Measurements from ENCODE around the gene CHMP3.
"Not testable (repeated sequence)": the region's sequence is repeated elsewhere in the genome, so short reads cannot be mapped to it uniquely, and the experiment has no call there.

CHMP3 gene

GRCh38 chr2:86499326-86499725 is 63.9 kb downstream of the CHMP3 start:
- Histone ChIP-seq H3K4me2 (no peak overlapping the region), H3K27me3 (no peaks in the 10 kb centered on the region), H3K27ac (no peak overlapping the region), H3K9ac (no peak overlapping the region), H3K4me1 (peaks cover 0 to 3% (median 0%) of the 10 kb centered on the region in 10 experiments; a peak in 1 of 20 replicates), H3K36me3 (peaks cover 92 to 100% (median 98%) of the 10 kb centered on the region in 11 experiments), H3K4me3 (peak overlapping the region in 2 of 10 experiments; percentile 18 to 21; a peak in 2 of 20 replicates), H4K20me1 (peaks cover 0 to 28% (median 0%) of the 10 kb centered on the region in 11 experiments; a peak in 3 of 22 replicates), H3K9me3 (replicated peaks in 1 of 11) (peaks cover 37 to 71% (median 58%) of the 10 kb centered on the region in 11 experiments)
- no peak for TF ChIP-seq Cebpa-rat (IDR thresholded peaks at IDR 0.05)

- Histone ChIP-seq H3K4me2 (no peak overlapping the region), H3K27me3 (no peaks in the 10 kb centered on the region), H4K20me1 (peaks cover 0 to 35% (median 0%) of the 10 kb centered on the region in 11 experiments; a peak in 3 of 22 replicates), H3K4me1 (peaks cover 0 to 3% (median 0%) of the 10 kb centered on the region in 10 experiments; a peak in 1 of 20 replicates), H3K9me3 (replicated peaks in 1 of 11) (peaks cover 37 to 69% (median 58%) of the 10 kb centered on the region in 11 experiments), H3K9ac (no peak overlapping the region), H3K36me3 (peaks cover 92 to 100% (median 98%) of the 10 kb centered on the region in 11 experiments), H3K27ac (no peak overlapping the region), H3K4me3 (no peak overlapping the region)
- no peak for TF ChIP-seq Cebpa-rat (IDR thresholded peaks at IDR 0.05)
These were observed 64.6 kb downstream of the CHMP3 start for GRCh38 chr2:86498468-86499260.

- Histone ChIP-seq H4K20me1 (peaks cover 0 to 55% (median 0%) of the 10 kb centered on the region in 11 experiments; a peak in 3 of 22 replicates), H3K9me3 (replicated peaks in 1 of 11) (peaks cover 26 to 50% (median 46%) of the 10 kb centered on the region in 11 experiments), H3K36me3 (peaks cover 92 to 100% (median 99%) of the 10 kb centered on the region in 11 experiments)
- H3K4me3 ChIP-seq, H3K27me3 ChIP-seq, H3K27ac ChIP-seq, H3K9ac ChIP-seq, H3K4me1 ChIP-seq, H3K4me2 ChIP-seq: not testable (repeated sequence)
These were observed 66.9 kb downstream of the CHMP3 start for GRCh38 chr2:86496391-86496790.

- peaks cover 0 to 84% (median 0%) of the 10 kb centered on the region in 11 experiments; a peak in 5 of 22 replicates for H4K20me1 ChIP-seq
- H3K27me3 ChIP-seq, result no peaks in the 10 kb centered on the region
- H3K9me3 ChIP-seq (replicated peaks in 1 of 11), result peaks cover 0 to 7% (median 4%) of the 10 kb centered on the region in 11 experiments; a peak in 3 of 22 replicates
- peaks cover 92 to 100% (median 99%) of the 10 kb centered on the region in 11 experiments for H3K36me3 ChIP-seq
- H3K4me1 ChIP-seq, result peaks cover 0 to 3% (median 0%) of the 10 kb centered on the region in 10 experiments; a peak in 1 of 20 replicates
- no peak overlapping the region for H3K9ac ChIP-seq
- H3K4me3 ChIP-seq, result no peak overlapping the region
- no peak overlapping the region for H3K27ac ChIP-seq
- H3K4me2 ChIP-seq, result no peak overlapping the region
- TF ChIP-seq Cebpa-rat (IDR thresholded peaks at IDR 0.05), result no peak
These were observed 71.2 kb downstream of the CHMP3 start for GRCh38 chr2:86492048-86492453.

- H3K9me3 ChIP-seq (replicated peaks in 1 of 11), result 0 out of 22 replicates have a peak, but pooled peaks cover 0 to 7% (median 0%) of the 10 kb centered on the region in 11 experiments
- H3K9ac ChIP-seq, result no peak overlapping the region
- no peaks in the 10 kb centered on the region for H3K27me3 ChIP-seq
- H4K20me1 ChIP-seq, result peaks cover 0 to 88% (median 0%) of the 10 kb centered on the region in 11 experiments; a peak in 5 of 22 replicates
- H3K4me1 ChIP-seq, result no peaks in the 10 kb centered on the region
- TF ChIP-seq Cebpa-rat (IDR thresholded peaks at IDR 0.05), result no peak
- no peak overlapping the region for H3K4me3 ChIP-seq
- no peak overlapping the region for H3K27ac ChIP-seq
- no peak overlapping the region for H3K4me2 ChIP-seq
- peaks cover 93 to 100% (median 99%) of the 10 kb centered on the region in 11 experiments for H3K36me3 ChIP-seq
These were observed 72.2 kb downstream of the CHMP3 start for GRCh38 chr2:86491088-86491487.

- Histone ChIP-seq H3K27ac (no peak overlapping the region), H3K4me2 (no peak overlapping the region), H3K4me1 (no peaks in the 10 kb centered on the region), H3K4me3 (no peak overlapping the region), H3K27me3 (no peaks in the 10 kb centered on the region), H3K9ac (no peak overlapping the region), H4K20me1 (peaks cover 0 to 83% (median 0%) of the 10 kb centered on the region in 11 experiments; a peak in 5 of 22 replicates), H3K9me3 (replicated peaks in 1 of 11) (0 out of 22 replicates have a peak, but pooled peaks cover 0 to 5% (median 0%) of the 10 kb centered on the region in 11 experiments), H3K36me3 (peaks cover 96 to 100% (median 100%) of the 10 kb centered on the region in 11 experiments)
- no peak for TF ChIP-seq Cebpa-rat (IDR thresholded peaks at IDR 0.05)
These were observed 73.0 kb downstream of the CHMP3 start for GRCh38 chr2:86490245-86490644.

GRCh38 chr2:86489542-86489941 is 73.7 kb downstream of the CHMP3 start:
- H3K36me3 ChIP-seq, result peaks cover 98 to 100% (median 100%) of the 10 kb centered on the region in 11 experiments
- peaks cover 0 to 81% (median 0%) of the 10 kb centered on the region in 11 experiments; a peak in 5 of 22 replicates for H4K20me1 ChIP-seq
- H3K9me3 ChIP-seq (replicated peaks in 1 of 11), result no peaks in the 10 kb centered on the region
- H3K9ac ChIP-seq, result no peak overlapping the region
- H3K27me3 ChIP-seq, result no peaks in the 10 kb centered on the region
- H3K4me3 ChIP-seq, result no peak overlapping the region
- TF ChIP-seq Cebpa-rat (IDR thresholded peaks at IDR 0.05), result no peak
- H3K27ac ChIP-seq, result no peak overlapping the region
- no peak overlapping the region for H3K4me2 ChIP-seq
- no peaks in the 10 kb centered on the region for H3K4me1 ChIP-seq

GRCh38 chr2:86488561-86489250 is 74.5 kb downstream of the CHMP3 start:
- Histone ChIP-seq H3K4me1 (no peaks in the 10 kb centered on the region), H3K4me3 (no peak overlapping the region), H3K27ac (no peak overlapping the region), H3K27me3 (no peaks in the 10 kb centered on the region), H3K4me2 (no peak overlapping the region), H3K9ac (no peak overlapping the region), H3K36me3 (peaks cover 100% of the 10 kb centered on the region in 11 experiments), H4K20me1 (peaks cover 0 to 79% (median 0%) of the 10 kb centered on the region in 11 experiments; a peak in 5 of 22 replicates), H3K9me3 (replicated peaks in 1 of 11) (no peaks in the 10 kb centered on the region)
- no peak for TF ChIP-seq Cebpa-rat (IDR thresholded peaks at IDR 0.05)

GRCh38 chr2:86487062-86487461 is 76.2 kb downstream of the CHMP3 start:
- peaks cover 0 to 76% (median 0%) of the 10 kb centered on the region in 11 experiments; a peak in 5 of 22 replicates for H4K20me1 ChIP-seq
- no peak overlapping the region for H3K27ac ChIP-seq
- no peaks in the 10 kb centered on the region for H3K9me3 ChIP-seq (replicated peaks in 1 of 11)
- no peak overlapping the region for H3K4me3 ChIP-seq
- H3K4me2 ChIP-seq, result no peak overlapping the region
- no peak overlapping the region for H3K9ac ChIP-seq
- no peaks in the 10 kb centered on the region for H3K4me1 ChIP-seq
- TF ChIP-seq Cebpa-rat (IDR thresholded peaks at IDR 0.05), result no peak
- H3K36me3 ChIP-seq, result peaks cover 100% of the 10 kb centered on the region in 11 experiments
- no peaks in the 10 kb centered on the region for H3K27me3 ChIP-seq
